Activated naive CD8-positive, alpha-beta T cell treated with anti-CD3 and anti-CD28 coated beads, Interleukin-2, amount 50 U/mL, for 16 hours (primary cell): Measurements from ENCODE around the gene GLIPR1L2.

ENCODE experiments used
- DNase-seq: peaks from one replicate; pipeline ENCODE4 v3.0.0-alpha.2; 2020; ENCODE audit warnings: low read depth, low spot score

The GLIPR1L2 gene

GRCh38 chr12:75476071-75476470 is 85.2 kb downstream of the GLIPR1L2 start:
- DNase-seq: no peak

GRCh38 chr12:75477137-75477536 is 86.2 kb downstream of the GLIPR1L2 start:
- DNase-seq: no peak

- no peak for DNase-seq
These were observed 87.4 kb downstream of the GLIPR1L2 start for GRCh38 chr12:75478116-75478794.

GRCh38 chr12:75479963-75480461 is 89.1 kb downstream of the GLIPR1L2 start:
- DNase-seq: no peak

- DNase-seq: peak; percentile 47
These were observed 89.6 kb downstream of the GLIPR1L2 start, which contains the start of gene GLIPR1 for GRCh38 chr12:75480469-75480949. TSS of gene GLIPR1 (plus strand) at chr12:75480755. CDS start at chr12:75480881, 126 bp downstream.

GRCh38 chr12:75481013-75481705 is 90.3 kb downstream of the GLIPR1L2 start:
- DNase-seq: no peak

- no peak for DNase-seq
These were observed 90.9 kb downstream of the GLIPR1L2 start for GRCh38 chr12:75481774-75482173.
